Occipital lobe (tissue), 2 donors: ENCODE results near the gene BSND. TPM values are rescaled to one million over a fixed set of nuclear protein-coding genes. Genes with fewer than 3 reads are reported as not detected.
"Not testable (repeated sequence)": the region's sequence is repeated elsewhere in the genome, so short reads cannot be mapped to it uniquely, and the experiment has no call there.

Experiments used
- DNase-seq: peaks from one replicate; lab custom pipeline; 2025; lab: John Stamatoyannopoulos, UW
- total RNA-seq: library from RNA; depleted of rRNA; stranded (reverse); fragments of >200 nt; gene quantifications from one replicate; pipeline ENCODE4 v1.2.3, GENCODE V29; 2014

The BSND gene
- total RNA-seq, 1 donor from 2014 or later = not detected

DNA sequence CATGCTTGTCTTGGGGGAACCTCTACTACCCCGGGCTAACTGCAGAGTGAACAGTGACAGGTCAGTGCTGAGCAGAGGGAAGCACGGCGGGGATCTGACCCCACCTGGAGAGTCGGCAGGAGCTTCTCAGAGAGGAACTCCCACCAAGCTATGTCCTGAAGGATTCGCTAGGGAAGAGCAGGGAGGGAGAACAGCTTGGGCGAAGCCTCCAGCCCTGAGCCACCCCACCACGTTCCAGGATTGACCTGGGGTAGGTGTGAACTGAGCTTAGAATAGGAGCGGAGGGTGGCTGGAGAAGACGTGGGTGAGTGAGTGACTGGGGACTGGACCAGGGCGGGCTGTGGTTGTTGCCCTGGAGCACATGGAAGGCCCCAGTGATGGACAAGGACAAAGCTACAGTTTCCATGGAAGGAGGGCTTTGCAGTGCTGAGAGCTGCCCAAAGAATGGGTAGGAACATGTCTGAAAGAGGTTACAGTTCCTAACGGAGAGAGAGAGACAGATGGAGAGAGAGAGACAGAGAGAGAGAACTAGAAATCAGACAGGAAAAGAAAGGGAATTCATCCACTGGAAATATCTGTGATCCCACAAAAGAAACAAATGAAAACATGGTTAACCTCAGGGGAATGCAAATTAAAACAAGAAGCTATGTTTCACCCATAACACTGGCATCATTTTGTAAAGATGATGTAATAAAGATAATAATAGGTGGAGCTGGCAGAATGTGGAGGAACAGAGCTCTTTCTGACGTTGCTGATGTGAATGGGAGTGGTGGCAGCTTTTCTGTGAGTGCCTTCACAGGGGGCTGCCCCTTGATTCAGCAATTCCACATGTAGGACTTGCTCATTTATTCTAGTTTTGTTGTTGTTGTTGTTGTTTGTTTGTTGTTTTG lies 17.2 kb downstream of the BSND start:
- DNase-seq = no peak

GRCh38 chr1:55018395-55018794 lies 19.7 kb downstream of the BSND start:
- no peak for DNase-seq

GRCh38 chr1:55021942-55022546 lies 23.3 kb downstream of the BSND start:
- DNase-seq = peak; percentile 26

DNA sequence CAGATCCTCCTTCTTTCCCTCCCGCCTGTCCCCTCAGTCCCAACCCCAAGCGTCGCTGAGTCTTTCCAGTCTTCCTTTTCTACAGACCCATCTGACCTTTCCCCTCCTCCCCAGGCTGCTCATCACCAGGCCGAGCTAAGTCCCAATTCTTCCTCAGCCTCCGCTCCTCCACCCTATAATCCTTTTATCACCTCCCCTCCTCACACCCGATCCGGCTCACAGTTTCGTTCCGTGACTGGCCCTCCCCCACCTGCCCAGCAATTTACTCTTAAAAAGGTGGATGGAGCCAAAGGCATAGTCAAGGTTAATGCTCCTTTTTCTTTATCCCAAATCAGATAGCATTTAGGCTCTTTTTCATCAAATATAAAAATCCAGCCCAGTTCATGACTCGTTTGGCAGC lies 25.4 kb downstream of the BSND start:
- not testable (repeated sequence) for DNase-seq

DNA sequence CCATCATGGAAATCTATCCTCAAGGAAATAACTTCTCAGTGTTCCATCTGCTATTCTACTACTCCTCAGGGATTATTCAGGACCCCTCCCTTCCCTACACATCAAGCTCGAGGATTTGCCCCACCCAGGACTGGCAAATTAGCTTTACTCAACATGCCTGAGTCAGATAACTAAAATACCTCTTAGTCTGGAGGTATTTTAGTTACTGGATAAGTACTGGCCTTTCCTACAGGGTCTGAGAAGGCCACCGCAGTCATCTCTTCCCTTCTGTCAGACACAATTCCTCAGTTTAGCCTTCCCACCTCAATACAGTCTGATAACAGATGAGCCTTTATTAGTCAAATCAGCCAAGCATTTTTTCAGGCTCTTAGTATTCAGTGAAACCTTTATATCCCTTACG lies 27.9 kb downstream of the BSND start:
- DNase-seq = not testable (repeated sequence)

GRCh38 chr1:55031098-55031497 lies 32.4 kb downstream of the BSND start:
- not testable (repeated sequence) for DNase-seq

- DNase-seq = no peak
These were observed 34.5 kb downstream of the BSND start for GRCh38 chr1:55033265-55033614.

- DNase-seq = no peak
These were observed 35.9 kb downstream of the BSND start for GRCh38 chr1:55034476-55035133.

DNA sequence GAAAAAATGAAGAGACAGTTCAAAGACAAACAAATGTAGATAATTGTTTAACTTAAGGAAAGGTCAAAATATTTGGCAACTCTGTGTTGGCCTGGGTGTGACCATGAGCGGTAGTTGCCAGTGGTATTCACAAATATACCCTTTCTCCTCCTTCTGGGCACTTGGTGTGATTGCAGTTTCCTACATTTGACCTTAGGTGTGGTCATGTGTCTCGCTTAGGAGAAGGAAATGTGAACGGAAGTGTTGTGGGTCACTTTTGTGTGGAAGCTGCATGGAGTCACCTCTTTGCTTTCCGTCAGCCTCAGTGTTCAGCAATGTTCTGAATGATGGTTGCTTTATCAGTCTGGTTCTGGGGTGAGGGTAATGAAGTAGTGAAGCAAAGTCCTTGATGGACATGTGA lies 37.2 kb downstream of the BSND start:
- DNase-seq = no peak

DNA sequence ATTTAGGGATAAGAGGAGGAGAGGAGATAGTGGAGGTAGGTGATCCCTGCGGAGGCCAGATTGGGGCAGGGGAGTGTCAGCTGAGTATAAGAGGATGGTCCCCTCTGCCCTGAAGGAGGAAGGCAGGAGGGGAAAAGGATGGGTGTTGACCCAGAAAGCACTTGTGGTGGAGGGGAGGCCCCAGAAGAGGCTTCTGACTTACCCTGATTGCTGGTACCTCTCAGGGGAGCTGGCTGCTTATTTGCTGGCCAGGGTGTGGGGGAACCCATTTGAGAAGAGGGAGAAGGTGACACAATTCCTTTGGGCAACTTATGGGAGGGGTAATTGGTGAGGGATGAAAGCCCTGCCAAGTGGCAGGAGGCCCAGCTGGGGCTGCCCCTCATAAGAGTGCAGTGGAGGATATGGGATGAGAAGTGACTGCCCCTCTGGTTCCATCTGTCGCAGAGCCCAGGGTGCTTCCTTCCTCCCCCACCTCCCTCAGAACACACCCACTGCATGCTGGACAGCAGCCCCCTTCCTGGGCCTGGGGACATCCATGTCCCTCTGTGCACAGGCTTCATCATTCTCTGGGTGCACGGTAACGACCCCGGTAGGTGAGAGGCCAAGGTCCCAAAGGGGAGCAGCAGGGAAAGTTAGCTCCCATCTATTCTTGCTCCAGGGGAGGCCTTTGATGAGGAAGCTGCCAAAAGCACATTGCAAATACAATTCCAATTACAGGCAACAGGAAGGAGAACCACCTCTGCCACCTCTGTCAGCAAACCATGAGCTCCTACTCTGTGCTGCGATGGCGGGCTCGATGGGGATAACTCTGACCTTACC lies 39.2 kb downstream of the BSND start:
- no peak for DNase-seq

DNA sequence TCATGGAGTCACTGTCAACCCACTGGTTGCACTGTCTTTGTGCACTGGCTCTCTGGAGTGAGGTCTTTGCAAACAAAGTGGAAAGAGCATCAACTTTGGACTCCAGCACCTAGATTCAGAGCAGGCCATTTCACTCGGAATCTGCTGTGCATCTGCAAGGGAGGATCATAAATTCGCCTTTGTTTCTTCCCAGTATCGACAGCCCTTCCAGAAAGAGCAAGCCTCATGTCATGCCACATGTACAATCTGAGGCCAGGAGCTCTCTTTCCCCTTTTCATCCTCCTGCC lies 39.8 kb downstream of the BSND start:
- DNase-seq = no peak

- DNase-seq = no peak
These were observed 40.2 kb downstream of the BSND start for GRCh38 chr1:55038974-55039341.

- DNase-seq = no peak
These were observed 40.8 kb downstream of the BSND start, which contains the start of gene PCSK9 for GRCh38 chr1:55039342-55040082. Gene PCSK9 (plus strand): TSS chr1:55039548. CDS start chr1:55039838, 290 bp downstream.

DNA sequence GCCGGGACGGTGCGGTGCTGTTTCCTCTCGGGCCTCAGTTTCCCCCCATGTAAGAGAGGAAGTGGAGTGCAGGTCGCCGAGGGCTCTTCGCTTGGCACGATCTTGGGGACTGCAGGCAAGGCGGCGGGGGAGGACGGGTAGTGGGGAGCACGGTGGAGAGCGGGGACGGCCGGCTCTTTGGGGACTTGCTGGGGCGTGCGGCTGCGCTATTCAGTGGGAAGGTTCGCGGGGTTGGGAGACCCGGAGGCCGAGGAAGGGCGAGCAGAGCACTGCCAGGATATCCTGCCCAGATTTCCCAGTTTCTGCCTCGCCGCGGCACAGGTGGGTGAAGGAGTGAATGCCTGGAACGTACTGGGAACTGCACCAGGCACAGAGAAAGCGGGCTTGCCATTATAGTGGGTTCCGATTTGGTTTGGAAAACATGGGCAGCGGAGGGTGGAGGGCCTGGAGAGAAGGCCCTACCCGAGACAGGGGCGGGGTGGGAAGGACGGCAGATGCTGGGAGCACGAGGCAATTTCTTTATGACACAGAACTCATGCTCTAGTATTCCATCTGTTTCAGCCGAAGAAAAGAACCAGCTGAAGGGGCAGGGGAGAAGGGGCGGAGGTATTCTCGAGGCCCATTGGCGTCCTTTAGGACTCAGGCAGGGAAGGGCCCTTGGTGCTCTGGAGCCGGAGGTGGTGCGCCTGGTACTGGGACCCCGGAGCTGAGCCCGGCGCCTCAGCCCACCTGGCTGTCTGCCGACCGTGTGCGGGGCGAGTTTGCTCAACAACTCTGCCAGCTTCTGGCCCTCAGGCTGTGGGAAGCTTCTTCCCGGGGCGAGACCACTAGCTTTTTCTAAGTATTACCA lies 41.6 kb downstream of the BSND start:
- no peak for DNase-seq

DNA sequence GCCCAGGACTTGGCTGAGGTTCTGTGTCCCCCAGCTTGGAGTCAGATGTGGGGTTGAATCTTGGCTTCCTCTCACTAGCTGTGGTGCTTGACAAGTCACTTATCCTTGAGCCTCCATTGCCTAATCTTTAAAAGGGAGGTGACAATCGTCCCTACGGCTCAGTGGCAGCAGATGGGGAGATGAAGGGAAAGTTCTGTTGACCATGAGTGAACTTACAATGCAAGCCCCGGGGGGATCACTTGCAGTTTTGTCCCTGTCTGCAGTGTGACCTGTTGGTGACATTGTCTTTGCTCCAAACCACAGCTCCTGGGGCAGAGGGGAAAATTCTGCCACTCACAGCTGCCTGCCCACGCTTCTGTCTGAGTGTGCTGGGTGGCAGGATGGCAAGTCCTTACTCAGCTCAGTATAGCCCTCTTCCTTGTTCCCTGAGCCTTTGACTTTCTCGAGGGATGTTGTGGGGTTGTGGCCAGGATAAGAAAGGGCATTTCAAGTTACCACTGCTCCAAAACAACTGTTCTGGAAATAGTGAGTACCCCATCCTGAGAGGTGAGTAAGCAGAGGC lies 42.3 kb downstream of the BSND start:
- no peak for DNase-seq

GRCh38 chr1:55041613-55042012 lies 42.9 kb downstream of the BSND start:
- DNase-seq = no peak

- DNase-seq = no peak
These were observed 44.3 kb downstream of the BSND start for GRCh38 chr1:55043011-55043410.

DNA sequence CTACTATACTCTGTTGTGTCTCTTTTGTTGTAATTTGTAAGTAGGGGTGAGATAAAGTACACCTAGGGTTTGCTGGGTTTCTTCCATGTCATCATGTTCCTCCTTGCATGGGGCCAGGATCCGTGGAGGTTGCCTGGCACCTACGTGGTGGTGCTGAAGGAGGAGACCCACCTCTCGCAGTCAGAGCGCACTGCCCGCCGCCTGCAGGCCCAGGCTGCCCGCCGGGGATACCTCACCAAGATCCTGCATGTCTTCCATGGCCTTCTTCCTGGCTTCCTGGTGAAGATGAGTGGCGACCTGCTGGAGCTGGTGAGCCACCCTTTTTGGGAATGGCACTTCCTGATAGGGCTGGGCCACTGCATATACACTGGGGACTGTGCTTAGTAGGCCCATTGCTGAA lies 45.0 kb downstream of the BSND start:
- no peak for DNase-seq

- no peak for DNase-seq
These were observed 46.1 kb downstream of the BSND start for GRCh38 chr1:55044617-55045397.
